Inferior parietal cortex (tissue), 1 donor: ENCODE measurements around the gene EBF3.

Experiments
- DNase-seq: peaks from one replicate; pipeline ENCODE4 v3.0.0-alpha.2; 2016; ENCODE audit errors: extremely low spot score

Gene EBF3, protein sequence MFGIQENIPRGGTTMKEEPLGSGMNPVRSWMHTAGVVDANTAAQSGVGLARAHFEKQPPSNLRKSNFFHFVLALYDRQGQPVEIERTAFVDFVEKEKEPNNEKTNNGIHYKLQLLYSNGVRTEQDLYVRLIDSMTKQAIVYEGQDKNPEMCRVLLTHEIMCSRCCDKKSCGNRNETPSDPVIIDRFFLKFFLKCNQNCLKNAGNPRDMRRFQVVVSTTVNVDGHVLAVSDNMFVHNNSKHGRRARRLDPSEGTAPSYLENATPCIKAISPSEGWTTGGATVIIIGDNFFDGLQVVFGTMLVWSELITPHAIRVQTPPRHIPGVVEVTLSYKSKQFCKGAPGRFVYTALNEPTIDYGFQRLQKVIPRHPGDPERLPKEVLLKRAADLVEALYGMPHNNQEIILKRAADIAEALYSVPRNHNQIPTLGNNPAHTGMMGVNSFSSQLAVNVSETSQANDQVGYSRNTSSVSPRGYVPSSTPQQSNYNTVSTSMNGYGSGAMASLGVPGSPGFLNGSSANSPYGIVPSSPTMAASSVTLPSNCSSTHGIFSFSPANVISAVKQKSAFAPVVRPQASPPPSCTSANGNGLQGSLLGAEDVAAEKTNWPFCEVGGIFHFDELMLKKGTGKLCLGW

DNA sequence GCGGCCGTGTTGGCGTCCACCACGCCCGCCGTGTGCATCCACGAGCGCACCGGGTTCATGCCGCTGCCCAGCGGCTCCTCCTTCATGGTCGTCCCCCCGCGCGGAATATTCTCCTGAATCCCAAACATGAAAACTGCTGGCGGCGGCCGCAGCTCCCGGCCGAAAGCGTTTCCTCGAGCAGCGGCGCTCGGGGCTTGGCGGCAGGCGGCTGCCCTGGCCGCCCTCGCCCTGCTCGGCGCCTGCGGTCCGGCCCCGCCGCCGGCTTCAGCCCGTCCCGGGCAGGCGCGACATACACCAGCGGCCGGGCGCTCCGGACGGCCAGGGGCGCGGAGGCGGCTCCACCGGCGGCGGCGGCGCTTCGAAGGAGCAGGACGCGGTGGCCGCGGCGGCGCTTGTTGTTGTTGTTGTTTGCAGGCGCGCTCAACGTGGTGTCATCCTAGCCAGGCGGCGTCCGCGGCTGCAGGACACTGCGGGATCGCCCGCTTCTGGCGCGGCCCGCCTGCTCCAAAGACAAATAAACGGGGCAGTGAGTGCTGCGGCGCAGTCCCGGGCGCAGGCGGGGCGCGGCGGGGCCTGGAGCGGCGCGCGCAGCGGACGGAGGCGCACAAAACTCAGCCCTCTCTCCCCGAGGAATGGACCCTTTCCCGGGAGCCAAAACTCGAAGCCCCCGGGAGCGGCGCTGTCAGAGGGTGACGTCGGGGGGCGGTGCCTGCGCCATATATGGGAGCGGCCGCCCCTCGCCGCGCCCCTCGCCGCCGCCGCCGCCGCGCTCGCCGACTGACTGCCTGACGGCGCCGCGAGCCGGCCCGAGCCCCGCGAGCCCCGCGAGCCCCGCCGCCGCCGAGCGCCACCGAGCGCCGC is at the start of gene EBF3:
TSS of gene EBF3 (minus strand) at position 634 of the 861 bp plus-strand sequence. CDS start at position 128, 506 bp downstream.
- no peak for DNase-seq

DNA sequence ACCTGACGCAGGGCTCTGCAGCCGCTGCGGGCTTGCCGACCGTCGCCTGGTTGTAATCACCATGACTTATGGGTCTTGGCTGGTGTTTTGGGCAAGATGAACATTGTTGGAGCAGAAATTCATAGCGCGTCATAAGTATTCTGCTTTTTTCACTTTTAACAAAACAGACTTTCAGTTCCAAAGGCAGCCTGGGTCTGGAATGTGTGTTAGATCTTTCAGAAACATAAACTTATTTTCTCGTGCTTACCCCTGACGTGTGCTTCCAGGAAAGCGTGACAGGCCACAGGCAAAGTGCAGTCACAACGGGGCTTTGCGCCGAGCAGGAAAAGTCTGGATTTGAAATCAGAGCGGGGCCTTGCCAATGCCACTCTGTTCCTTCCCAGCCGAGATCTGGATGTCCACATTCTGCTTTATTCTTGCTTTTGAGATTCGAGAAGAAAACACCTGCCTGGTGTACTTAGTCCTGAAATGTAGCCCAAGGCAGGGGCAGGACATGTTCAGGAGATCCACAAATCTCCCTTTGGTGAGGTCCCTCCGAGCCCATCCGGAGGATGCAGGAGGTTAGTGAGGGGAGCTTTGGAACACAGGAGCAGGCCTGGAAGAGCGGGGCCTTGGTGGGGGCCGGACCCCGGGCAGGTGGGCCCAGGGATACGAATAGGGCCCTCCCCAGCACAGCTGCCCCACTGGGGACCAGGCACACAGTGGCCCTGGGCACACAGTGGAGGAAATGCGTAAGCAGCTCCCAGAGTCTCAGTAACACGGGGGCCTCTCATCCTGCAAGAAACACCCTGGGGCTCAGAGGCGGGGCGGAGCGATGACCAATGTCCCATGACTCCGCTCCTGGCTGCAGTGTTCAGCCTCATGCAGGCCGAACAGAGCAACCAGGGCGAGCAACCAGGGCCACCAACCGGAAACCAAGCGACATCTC is 49.5 kb upstream of the EBF3 start:
- no peak for DNase-seq

DNA sequence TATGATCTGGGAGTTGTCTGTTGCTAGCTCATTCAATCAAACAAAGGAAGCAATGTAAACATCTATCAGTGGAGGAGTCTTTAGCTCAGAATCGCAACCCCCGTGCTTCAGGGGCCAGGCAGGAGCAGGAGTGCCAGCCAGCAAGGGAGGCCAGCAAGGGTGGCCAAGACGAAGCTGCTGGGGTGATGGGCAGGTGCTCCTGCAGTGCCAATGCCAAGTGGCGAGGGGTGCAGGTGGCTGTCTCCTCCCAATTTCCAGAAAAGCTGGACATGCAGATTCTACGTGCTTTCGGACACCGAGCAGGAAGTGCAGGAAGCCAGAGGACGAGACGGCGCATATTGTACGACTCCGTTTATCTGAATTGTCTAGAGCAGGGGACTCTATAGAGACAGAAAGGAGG is 48.1 kb upstream of the EBF3 start:
- no peak for DNase-seq

DNA sequence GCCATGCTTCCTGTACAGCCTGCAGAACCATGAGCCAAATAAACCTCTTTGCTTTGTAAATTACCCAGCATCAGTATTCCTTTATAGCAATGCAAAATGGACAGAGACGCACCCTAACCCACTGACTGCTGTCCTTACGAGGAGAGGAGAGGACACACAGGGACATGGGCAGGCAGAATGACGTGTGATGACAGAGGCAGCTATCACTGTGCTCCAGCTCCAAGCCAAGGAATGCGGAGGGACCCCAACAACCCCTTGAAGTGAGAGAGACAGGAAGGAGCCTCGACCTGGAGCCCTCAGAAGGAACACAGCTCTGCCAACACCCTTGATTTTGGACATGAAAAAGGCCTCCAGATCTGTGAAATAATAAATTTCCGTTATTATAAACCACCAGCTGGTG is 46.6 kb upstream of the EBF3 start:
- DNase-seq: no peak

DNA sequence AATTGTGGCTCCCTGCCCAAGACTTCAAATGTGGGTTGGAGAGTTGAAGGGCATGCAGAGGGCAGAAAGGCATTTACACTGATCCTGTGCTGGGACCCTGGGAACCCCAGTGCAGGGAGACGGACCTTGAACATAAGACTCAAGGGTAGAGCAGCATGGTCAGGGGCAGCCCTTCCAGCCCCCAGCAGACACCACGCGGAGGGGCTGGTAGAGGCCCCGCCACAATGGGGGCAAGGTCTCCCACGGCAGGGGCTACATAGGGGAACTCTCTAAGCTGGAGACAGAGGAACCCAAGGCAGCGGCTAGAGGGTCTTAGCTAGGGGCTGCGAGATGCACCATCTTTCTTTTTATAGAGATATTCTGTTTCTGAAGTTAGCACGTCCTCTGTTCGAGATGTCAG is 45.2 kb upstream of the EBF3 start:
- no peak for DNase-seq

DNA sequence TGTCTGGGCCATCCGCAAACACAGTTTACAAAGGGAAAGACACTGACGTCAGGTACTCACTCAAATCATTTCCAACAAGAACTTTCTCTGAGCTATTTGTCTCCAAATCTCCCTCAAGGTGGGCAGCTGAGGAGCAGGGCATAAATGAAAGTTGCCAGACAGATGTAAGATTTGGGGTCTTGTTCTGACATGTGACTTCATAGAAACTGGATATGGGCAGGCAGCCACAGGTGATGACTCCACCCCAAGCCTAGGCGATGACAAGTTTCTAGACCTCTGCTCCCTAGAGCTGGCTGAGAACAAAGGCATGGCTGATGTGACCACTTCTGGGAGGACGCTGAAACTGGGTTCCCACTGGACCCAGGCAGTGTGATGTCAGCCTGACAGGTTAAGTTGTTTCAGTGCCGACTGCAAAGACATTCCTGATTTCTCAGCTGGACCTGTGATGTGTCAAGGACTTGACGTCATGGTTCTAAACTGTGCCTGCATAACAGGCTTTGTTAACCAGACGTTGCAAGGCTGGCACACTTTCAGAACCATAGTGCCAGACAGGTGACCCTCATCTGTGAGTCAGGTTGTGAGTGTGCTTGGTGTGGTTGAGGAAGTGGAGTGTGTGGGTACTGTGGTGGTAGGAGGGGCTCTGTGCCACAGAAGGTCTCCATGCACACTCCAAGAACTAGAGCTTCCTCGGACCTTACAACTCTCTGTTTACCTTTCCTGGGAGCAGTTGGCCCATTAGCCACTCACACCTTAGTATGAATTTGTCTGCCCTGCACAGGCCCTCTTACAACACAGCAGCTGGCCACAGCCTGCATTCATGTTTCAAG is 39.9 kb upstream of the EBF3 start:
- DNase-seq: no peak

DNA sequence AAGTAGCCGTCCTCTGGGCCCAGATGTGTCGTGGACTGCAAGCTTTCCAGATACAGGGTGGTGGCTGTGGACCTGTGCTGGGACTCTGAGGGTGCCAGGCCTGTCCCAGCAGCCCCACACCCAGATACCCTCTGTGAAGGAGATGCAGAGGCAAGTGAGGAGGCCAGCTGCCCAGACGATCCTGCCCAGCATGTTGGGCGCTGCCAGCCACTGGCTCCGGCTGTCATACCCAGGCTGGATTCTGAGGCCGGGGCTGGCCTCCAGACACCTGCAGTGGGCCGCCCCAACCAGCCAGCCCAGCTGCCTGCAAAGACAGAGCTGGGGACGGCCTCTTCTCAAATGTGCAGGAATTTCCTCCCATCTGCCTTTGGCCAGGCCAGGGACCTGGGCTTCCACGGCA is 39.1 kb upstream of the EBF3 start:
- no peak for DNase-seq

DNA sequence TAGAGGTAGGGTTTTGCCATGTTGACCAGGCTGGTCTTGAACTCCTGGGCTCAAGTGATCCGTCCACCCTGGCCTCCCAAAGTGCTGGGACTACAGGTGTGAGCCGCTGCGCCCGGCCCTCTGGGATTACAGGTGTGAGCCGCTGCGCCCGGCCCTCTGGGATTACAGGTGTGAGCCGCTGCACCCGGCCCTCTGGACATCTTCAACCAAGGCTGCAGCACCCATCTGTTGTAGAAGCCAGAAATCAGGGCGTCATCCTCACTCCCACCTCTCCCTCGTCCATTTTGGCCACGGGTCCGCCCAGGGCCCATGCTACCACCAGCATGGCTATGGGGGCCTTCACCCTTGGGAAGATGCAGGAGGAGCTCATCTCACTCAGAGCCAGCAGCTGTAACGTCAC is 38.5 kb upstream of the EBF3 start:
- DNase-seq: no peak

DNA sequence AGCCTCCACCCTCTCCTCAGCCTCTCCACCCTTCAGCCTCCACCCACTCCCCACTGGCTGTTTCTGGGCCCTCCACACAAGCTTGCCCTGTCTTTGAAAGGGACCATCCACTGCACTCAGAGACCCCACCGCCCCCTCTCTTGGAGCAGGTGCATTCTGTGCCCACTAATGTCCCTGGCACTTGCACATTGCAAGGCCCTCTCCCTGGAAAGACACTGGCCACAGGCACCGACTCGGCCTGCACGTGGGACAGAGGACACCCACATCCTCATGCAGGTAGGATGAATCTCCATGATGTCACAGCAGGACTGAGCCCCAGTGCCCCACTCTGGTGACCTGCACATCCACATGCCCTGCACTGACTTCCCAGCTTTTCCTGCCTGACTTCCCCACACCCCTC is 36.8 kb upstream of the EBF3 start:
- DNase-seq: no peak

DNA sequence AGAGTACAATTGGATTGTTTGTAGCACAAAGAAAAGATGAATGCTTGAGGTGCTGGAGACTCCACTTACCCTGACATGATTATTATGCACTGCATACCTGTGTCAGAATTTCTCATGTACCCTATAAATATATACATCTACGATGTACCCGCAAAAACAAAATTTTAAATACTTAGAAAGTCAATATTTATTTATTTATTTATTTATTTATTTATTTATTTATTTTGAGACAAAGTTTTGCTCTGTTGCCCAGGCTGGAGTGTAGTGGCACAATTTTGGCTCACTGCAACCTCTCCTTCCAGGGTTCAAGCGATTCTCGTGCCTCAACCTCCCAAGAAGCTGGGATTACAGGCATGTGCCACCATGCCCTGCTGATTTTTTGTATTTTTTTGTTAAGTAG is 35.1 kb upstream of the EBF3 start:
- no peak for DNase-seq

DNA sequence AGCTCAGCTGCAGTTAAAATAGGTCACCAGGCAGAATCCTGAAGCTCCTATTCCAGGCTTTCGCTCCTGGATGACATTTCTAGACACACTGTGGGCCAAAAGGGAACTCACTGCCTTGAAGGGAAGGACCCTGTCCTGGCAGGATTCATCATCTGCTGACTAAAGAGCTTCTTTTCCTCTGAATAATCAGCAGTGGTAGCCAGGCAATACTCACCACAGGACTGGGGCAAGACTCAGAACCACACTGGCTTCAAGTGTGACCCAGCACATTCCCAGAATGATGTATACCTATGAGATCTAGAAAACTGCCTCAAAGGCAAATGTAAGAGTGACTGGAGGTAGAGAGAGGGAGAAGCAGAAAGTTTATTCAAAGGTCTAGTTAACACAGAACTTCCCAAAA is 29.5 kb upstream of the EBF3 start:
- DNase-seq: no peak

DNA sequence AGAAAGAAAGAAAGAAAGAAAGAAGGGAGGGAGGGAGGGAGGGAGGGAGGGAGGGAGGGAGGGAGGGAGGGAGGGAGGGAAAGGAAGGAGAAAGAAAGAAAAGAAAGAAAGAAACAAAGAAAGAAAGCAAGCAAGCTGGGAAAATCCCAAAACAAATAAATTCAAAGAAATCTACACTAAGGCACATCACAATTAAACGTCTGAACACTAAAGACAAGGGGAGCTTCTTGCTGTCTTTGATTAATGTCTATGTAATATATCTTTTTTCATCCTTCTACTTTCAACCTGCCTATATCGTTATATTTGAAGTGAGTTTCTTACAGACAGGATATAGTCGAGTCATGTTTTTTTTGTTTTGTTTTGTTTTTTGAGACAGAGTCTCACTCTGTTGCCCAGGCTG is 28.3 kb upstream of the EBF3 start:
- no peak for DNase-seq

DNA sequence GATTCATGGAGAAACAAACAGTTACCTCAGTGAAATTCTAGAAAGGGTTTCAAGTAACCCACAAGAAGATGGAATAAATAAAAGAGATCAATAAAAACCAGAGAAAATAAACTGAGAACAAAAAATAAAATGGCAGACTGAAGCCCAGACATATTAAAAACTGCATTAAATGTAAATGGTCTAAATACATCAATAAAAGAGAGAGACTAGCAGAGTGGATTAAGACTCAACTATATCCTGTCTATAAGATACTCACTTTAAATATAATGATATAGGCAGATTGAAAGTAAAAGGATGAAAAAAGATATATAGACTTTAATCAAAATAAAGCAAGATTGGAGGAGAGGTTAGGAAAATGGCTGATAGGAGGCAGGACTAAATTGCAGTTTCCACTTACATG is 18.8 kb upstream of the EBF3 start:
- no peak for DNase-seq

DNA sequence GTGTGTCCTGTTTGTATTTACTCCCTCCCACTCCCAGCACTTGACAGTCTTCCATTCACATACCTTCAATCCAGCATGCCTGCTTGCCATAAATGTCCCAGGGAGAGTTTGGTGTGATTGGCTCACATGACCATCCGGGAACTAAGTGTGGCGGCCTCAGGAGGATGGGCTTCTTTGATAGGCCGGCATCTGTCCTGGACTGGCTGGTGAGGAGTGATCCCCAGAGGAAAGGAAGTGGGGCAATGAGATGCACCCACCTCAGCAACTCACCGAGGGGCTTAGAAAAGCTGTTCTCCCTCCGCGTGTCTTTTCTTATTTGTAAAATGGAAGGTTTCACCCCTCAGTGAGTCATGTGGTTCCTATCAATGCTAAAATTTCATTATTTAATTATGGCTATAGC is 14.9 kb upstream of the EBF3 start:
- no peak for DNase-seq

DNA sequence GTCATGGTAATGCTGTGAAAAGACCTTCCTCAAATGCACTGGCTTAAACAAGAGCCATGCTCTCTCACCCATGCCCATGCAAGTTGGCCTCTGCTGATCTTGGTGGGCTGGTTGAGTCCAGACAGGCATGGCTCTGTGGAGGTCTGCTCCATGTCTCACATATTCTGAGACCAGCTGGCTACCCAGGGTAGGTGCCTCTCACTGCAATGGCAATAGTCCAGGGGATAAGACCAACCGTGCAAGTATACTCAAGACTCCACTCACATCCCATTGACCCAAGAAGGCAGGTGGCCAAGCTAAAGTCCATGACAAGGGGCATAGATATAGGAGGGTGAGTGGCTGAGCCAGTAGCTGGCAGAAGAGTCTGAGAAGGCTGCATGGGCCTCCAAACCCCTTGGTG is 14.2 kb upstream of the EBF3 start:
- DNase-seq: no peak

DNA sequence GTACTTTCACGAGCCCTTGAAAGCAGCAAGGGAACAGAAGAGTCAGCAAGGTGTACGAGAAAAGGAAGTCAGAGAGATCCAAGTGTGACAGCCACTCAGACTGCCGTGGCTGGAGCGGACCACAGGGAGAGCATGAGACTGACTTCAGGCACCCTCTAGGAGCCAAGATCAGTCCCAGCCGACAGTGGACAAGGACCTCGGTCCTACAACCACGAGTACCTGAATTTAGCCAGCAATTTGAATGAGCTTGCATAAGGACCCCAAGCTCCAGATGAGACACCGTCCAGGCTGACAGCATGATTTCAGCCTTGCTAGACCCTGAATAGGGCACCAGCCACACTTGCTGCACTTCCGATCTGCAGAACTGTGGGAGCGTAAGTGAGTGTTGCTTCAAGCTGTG is 13.7 kb upstream of the EBF3 start:
- DNase-seq: no peak

DNA sequence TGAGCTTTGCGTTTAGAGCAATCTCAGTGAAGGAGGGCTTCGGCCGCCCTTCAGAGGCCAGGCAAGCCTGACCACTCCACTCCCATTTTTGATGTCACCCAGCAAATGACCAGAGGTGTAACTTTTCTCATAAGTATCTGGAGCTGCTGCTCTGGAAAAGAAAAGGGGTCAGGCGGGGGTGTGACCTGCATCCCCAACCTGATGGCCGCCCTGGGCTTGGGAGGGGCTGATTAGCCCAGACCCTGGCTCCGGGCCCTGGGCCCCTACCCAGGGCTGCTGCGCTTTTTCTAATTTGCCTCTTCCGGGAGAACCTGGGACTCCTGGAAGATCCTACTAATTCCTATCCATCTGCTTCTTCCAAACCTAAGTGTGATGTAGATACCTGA is 9.6 kb upstream of the EBF3 start:
- no peak for DNase-seq

DNA sequence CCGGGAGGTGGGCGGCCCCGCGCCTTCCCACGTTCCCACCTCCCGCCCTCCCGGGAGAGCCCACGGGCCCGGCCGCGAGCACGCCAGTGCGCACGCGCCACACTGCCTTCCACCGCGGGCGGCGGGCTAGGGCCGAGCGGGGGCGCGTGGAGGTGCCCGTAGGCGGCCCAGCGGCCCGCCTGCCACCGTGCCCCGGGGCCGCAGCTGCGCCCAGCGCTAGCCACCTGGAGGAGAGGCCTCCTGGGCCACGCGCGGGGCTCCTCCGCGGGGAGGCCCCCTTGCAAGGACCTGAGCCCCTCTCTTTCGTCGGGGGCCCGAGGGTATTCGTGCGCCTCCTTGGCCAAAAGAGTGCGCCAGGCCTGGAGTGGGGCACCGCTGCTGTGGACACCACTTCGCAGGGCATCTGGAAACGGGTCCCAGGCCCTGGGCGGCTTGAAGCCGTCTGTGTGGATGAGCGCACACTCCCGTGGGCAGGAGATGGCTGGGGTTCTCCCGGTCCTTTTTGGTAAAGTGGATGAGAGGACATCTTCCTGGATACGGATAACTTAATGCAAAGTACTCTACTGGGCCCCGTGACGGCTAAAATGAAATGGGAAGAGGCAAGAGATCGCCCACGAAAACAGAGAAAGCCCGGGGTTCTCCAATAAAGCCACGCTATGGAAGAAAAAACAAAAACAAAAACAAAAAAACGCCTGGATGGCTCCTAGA is 9.0 kb upstream of the EBF3 start:
- no peak for DNase-seq

DNA sequence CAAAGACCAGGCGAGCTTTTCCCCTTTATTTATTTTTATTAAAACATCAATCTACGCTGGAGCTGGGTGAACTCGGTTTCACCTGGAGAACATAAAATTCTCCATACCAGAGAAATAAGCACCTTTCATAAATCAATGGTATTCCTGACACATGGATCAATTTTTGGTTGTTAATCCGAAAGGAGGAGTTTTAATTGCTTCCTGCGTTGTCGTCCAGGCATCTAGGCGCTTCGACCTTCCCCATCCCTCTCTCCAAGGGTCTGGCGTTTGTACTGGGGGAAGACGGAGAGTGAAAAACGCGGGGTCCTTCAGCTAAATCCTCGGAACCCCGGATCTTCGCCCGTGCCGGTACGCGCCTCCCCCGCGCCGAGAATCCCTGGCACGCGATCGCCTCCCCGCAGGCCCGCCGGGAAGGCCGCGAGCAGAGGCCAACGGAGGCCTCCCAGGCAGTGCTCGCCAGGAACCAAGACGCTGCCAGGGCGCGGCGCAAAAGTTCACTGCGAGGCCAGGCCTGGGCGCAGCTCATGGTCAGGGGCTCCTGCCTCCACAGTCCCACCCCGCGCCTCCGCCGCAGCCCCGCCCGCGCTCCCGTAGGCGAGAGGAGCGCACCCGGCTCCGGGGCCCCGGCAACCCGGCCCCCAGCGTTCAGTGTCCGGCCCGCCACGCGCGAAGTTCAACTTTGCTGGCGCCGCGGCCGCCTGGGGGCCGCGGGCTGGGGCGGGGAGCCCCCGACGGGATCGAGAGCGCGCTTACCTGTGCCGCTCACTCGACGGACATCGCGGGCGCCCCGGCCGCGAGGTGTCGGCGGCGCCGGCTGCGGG is 8.3 kb upstream of the EBF3 start:
- no peak for DNase-seq
